ENCODE results near the gene SYNE3. TPM values are rescaled to one million over a fixed set of nuclear protein-coding genes. Genes with fewer than 3 reads are reported as not detected.

Gene SYNE3
- total RNA-seq, 2 donors from 2014 or later: 78.9 to 79.1 TPM

DNA sequence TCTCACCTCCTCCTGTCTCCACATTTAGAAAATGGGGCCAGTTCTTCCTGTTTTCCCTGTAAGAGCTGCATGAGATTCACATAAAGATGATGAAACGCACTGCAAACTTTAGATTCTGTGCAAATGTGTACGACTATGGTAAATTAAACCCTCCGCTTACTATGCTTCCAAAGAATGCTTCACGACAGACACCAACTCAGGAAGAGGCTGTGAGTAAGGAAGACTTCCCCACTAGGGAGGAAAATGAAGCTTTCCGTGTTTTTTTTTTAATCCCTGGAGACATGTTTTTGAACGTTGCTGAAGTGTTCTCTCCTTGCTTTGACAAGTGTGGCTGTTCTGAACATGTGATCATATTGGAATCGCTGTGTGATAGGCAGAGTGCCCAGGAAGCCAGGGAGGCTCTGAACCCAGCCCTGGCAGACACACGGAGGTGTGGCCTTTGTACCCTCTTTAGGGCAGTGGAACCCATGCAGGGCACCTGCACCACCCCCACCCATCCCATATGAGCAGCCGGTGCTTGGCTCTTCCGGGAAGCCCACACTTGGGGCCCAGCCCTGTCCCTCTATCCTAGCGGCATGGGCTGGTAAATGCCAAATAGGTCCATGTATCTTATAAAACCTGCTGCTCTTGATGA, 7.5 kb upstream of the SYNE3 start:
- Mint-ChIP-seq H3K36me3 (ENCODE audit: low read depth) (peaks cover 11% of the 10 kb centered on the region), H3K9me3 (no peaks in the 10 kb centered on the region), H3K27ac (peak overlapping the region; percentile 94), H3K27me3 (no peaks in the 10 kb centered on the region), H3K4me1 (peaks cover 59% of the 10 kb centered on the region), H3K4me3 (peak overlapping the region; percentile 93)
- peak; percentile 23 for ATAC-seq (replicated peaks)

DNA sequence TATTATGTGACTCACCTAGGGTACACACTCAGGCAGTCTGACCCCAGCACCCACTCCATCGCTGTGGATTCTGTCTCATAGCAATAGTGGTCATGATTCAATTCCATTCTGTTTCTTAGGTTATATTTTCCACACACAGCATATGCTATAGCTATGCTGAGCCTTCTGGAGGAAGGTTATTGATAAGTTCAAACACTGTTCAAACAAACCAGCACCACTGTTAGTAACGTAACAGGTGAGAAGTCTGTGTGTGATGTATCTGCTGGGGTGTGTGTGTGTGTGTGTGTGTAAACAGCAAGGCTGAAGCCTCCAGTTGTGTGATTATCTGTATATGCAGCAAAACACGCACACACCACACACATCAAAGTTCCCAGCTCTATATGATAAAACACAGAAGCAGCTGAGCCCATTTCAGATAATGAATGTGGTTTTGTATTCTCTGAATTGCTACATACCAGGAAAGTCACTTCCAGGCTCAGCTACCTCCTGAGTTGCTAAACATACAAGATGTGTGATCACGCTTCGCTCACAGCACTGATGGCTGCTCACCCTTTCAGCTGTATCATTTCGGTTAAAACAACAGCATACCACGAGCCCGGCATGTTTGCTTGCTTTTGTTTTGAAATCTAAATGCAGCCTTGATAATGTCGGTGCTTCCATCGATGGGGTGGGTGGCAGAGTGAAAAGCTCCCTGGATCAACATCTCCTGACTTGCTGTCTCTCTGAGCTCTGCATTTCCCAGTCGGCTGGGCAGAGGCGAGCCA, 6.8 kb upstream of the SYNE3 start:
- Mint-ChIP-seq H3K9me3 (no peaks in the 10 kb centered on the region), H3K36me3 (ENCODE audit: low read depth) (peaks cover 10% of the 10 kb centered on the region), H3K4me3 (peak overlapping the region; percentile 93), H3K27ac (peak overlapping the region; percentile 94), H3K27me3 (no peaks in the 10 kb centered on the region), H3K4me1 (peaks cover 66% of the 10 kb centered on the region)
- ATAC-seq (replicated peaks): peak; percentile 80

DNA sequence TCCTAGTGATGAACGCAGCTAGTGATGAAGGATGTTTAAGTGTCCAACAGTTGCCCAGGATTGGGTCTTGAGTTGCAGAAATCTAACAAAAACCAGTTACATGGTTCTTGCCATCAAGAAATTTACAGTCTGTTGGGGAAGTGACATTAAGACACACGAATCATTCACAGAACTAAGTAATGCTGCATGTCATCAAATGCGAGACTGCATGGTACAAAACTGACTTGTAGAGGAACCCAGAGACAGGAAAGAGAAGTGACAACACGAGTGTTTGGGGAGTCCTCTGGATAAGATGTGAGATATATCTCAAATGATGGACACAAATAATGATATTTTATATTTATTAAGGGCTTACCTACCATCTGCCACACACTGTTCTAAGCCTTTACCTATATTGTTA, 6.1 kb upstream of the SYNE3 start:
- no peaks in the 10 kb centered on the region for H3K9me3 Mint-ChIP-seq
- ATAC-seq (replicated peaks): peak; percentile 4

DNA sequence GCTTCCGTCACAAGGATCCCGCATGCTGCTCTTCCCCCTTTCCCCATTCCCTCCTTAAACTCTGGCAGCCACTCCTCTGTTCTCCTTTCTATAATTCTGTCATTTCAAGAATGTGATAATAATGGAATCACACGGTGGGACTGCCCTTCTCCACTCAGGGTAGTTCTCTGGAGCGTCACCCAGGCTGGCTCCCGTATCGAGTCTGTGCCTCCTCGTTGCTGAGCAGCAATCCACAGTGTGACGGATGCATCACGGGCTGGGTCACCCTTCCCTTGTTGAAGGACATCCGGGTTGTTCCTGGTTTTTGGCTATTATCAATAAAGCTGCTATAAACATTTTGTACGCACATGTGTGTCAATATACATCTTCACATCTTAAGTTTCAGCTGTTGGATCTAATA, 5.7 kb upstream of the SYNE3 start:
- peaks cover 10% of the 10 kb centered on the region for H3K36me3 Mint-ChIP-seq (ENCODE audit: low read depth)
- no peaks in the 10 kb centered on the region for H3K27me3 Mint-ChIP-seq
- peaks cover 73% of the 10 kb centered on the region for H3K4me1 Mint-ChIP-seq
- no peak for ATAC-seq (replicated peaks)
- peak overlapping the region; percentile 93 for H3K4me3 Mint-ChIP-seq
- peak overlapping the region; percentile 94 for H3K27ac Mint-ChIP-seq
- no peaks in the 10 kb centered on the region for H3K9me3 Mint-ChIP-seq

More for the DNA sequence above, 6.1 kb upstream of the SYNE3 start:
- Mint-ChIP-seq H3K36me3 (ENCODE audit: low read depth) (peaks cover 10% of the 10 kb centered on the region), H3K4me3 (peak overlapping the region; percentile 93), H3K4me1 (peaks cover 73% of the 10 kb centered on the region), H3K27ac (peak overlapping the region; percentile 94), H3K27me3 (no peaks in the 10 kb centered on the region)

DNA sequence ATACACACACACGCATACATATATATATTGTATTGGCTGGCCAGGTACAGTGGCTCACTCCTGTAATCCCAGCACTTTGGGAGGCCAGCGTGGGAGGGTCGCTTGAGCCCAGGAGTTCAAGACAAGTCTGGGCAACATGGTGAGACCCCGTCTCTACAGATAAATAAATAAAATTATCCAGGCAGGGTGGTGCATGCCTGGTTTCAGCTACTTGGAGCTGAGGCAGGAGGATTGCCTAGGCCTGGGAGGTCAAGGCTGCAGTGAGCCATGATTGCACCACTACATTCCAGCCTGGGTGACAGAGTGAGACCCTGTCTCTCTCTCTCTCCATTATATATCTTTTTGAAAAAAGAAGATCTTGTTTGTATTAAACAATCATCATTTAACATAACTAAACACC, 4.6 kb upstream of the SYNE3 start:
- H3K27ac Mint-ChIP-seq: no peak overlapping the region
- no peaks in the 10 kb centered on the region for H3K27me3 Mint-ChIP-seq

DNA sequence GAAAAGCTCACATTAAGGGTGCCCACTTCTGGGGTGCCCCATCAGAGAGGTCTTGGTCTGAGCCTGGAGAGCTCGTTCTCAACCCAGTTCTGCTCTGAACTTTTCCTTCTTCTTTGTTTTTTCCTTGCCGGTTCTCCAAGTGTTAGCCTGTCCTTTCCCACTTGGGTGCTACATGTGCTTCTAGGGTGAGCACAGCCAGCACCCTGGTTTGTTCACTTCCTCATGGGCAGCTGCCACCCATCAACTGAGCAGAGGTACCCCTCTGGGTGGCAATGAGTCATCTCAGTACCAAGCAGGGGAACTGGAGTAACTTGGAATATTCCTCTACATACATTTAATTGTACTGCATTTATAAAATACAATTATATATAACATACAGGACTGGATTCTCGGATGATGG, 3.9 kb upstream of the SYNE3 start:
- Mint-ChIP-seq H3K9me3 (no peaks in the 10 kb centered on the region), H3K36me3 (ENCODE audit: low read depth) (peaks cover 16% of the 10 kb centered on the region), H3K27me3 (no peaks in the 10 kb centered on the region), H3K4me3 (peak overlapping the region; percentile 76), H3K27ac (peak overlapping the region; percentile 92), H3K4me1 (peaks cover 58% of the 10 kb centered on the region)
- no peak for ATAC-seq (replicated peaks)

More for the DNA sequence above, 4.6 kb upstream of the SYNE3 start:
- no peak for ATAC-seq (replicated peaks)
- Mint-ChIP-seq H3K9me3 (no peaks in the 10 kb centered on the region), H3K4me3 (no peak overlapping the region), H3K4me1 (peaks cover 64% of the 10 kb centered on the region), H3K36me3 (ENCODE audit: low read depth) (peaks cover 11% of the 10 kb centered on the region)

DNA sequence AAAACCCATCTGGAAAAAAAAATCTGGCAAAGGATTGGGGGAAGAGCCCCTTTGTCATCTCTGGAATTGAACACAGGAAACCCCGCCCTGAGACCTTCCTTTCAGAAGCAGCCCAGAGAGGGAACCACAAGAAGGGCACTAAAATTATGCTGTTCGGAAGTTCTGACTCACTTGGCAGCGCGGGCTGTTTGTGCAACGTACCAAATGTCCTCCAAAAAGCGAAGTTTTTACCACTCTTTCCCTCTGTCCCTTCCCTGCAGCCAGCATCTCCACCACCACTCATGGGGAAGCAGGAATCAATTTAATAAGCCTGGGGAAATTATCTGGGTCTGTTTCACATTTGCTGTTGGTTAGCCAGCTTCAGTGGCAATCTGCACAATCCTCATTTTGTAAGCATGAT, 3.2 kb upstream of the SYNE3 start:
- no peaks in the 10 kb centered on the region for H3K9me3 Mint-ChIP-seq
- ATAC-seq (replicated peaks): peak; percentile 31
- H3K27ac Mint-ChIP-seq: peak overlapping the region; percentile 92
- peaks cover 54% of the 10 kb centered on the region for H3K4me1 Mint-ChIP-seq
- H3K36me3 Mint-ChIP-seq (ENCODE audit: low read depth): peaks cover 23% of the 10 kb centered on the region
- no peaks in the 10 kb centered on the region for H3K27me3 Mint-ChIP-seq
- peak overlapping the region; percentile 76 for H3K4me3 Mint-ChIP-seq

DNA sequence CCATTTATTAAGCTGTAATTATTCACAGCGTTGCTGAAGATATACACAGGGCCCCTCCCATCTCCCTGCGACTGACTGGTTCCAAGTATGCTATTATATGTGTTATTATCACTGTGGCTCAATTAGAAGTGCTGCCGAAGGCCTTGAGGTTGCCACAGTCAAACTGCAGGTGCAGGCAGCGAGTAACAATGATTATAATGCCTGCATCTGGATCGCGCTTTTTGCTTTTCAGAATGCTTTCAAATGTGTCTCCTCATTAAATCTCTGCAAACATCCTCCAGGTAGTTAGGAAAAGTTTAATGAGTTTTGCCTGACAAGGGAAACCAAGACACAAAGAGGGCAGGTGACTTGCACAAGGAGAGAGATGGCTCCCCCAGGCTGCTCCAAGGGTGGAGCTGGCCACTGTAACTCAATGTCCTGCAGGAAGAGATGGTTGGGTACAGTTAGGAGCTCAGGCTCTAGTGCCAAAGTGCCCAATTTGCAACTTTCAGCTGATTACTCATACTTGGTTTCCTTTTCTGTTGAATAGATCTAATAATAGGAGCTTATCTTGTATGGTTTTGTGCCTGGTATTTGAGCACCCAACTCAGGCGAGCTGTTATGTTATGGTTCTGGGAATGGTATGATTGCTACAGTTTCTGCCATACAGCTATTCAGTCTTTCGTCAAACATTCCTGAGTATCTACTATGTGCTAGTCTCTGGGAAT, 1.7 kb upstream of the SYNE3 start:
- ATAC-seq (replicated peaks): no peak
- H3K27me3 Mint-ChIP-seq: no peaks in the 10 kb centered on the region
- H3K4me1 Mint-ChIP-seq: peaks cover 45% of the 10 kb centered on the region
- H3K9me3 Mint-ChIP-seq: no peaks in the 10 kb centered on the region
- peak overlapping the region; percentile 76 for H3K4me3 Mint-ChIP-seq
- H3K27ac Mint-ChIP-seq: peak overlapping the region; percentile 92
- H3K36me3 Mint-ChIP-seq (ENCODE audit: low read depth): peaks cover 31% of the 10 kb centered on the region

DNA sequence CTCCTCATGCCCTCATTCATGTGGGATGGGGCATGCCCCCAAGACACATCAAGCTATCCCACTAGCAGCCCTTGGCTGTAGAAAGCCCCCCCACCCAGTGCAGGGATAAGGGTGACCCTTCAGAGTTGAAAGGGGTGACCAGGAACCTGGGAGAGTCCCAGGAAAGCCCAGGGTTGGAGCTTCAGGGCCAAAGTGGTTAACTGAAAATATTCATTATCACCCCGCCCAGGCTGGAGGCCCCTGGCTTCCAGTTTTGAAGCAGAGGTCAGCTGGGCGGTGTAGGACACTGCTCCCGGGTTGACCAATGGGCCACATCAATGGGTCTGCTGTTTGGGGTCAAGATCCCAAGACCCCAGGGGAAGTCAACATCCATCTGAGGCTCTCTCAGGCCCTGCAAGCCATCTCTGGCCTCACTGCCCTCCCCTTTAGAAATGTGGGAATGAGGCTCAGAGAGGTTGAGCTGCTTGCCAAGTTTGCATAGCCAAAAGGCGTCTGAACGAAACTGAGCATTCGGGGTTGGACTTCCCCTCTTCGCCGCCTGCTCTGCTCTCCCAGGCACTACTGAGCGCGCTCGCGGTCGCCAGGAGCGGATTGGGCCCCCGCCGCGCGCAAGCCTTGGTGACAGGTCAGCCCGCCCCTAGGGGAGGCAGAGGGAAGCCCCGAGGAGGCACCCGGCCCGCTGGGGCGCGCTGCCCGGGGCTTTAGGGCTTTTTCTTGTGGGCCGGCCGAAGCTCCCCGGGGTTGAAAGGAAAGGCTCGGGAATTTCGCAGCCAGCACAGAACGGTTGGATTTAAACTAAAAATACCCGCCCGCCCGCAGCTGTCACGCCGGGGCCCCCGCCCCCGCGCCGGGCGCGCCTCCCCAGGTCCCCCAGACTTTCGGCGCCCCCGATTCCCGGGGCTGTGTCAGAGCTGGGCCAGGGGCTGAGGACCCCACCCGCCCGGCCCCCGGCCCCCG, 576 bp downstream of the SYNE3 start:
- H3K4me3 Mint-ChIP-seq: peak overlapping the region; percentile 90
- peaks cover 40% of the 10 kb centered on the region for H3K4me1 Mint-ChIP-seq
- no peaks in the 10 kb centered on the region for H3K27me3 Mint-ChIP-seq
- no peaks in the 10 kb centered on the region for H3K9me3 Mint-ChIP-seq
- H3K36me3 Mint-ChIP-seq (ENCODE audit: low read depth): peaks cover 50% of the 10 kb centered on the region
- H3K27ac Mint-ChIP-seq: peak overlapping the region; percentile 91
- peak; percentile 85 for ATAC-seq (replicated peaks)

DNA sequence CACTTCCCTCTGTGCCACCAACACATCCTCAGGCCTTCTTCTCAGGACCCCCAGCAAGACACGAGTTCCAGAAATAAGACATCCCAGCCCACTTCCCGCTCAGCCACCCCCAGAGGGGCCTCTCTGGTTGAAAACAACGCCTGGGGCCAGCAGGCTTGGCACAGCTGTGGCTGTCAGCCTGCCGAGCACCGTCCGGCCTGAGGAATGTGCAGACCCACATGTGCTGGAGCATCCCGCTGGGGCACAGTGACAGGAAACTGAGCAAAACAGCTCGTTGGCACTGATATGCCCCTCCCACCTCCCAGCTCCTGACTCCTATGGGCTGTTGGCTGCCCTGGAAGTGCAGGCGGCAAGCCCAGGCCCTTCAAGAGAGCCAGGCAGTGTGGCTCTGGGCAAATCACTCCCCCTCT, 1.4 kb downstream of the SYNE3 start:
- Mint-ChIP-seq H3K4me1 (peaks cover 43% of the 10 kb centered on the region), H3K36me3 (ENCODE audit: low read depth) (peaks cover 54% of the 10 kb centered on the region), H3K27ac (peak overlapping the region; percentile 91)

DNA sequence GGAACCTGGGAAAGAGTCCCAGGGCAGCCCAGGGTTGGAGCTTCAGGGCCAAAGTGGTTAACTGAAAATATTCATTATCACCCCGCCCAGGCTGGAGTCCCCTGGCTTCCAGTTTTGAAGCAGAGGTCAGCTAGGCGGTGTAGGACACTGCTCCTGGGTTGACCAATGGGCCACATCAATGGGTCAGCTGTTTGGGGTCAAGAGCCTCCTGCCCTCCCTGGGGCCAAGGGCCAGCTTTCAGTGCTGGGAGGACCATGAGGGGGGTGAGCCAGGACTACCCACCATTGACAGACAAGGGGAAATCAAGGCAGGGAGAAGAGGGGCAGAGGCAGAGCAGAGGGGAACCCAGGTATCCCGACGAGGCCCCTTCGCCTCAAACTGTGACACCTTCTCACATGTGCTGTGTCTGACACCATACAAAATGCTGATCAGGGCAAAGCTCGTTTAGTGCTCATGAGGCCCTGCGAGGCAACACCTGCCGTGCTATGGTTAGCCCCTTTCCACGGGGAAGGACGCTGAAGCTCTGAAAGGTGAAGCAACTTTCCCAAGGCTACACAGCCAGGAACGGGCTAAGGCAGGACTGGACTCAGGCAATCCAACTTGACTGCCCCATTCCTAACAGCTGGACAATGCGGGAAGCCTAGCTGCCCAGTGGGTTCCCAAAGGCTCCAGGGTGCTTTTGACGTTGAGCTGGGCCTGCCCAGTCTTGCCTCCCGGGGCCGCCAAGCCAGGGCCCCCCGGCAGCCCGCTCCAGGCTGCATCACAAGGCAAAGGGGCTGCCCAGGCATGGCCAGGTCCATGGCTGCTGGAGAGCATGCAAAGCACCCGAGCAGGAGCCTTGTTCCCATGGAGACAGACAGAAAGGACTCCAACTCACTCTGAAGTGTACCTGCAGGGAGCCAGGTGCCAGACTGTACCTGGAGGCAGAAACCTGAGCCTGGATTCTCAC, 2.0 kb downstream of the SYNE3 start:
- ATAC-seq (replicated peaks): no peak
- Mint-ChIP-seq H3K27me3 (no peaks in the 10 kb centered on the region), H3K36me3 (ENCODE audit: low read depth) (peaks cover 53% of the 10 kb centered on the region), H3K4me1 (peaks cover 43% of the 10 kb centered on the region), H3K27ac (peak overlapping the region; percentile 91), H3K4me3 (peak overlapping the region; percentile 90), H3K9me3 (no peaks in the 10 kb centered on the region)

More for the DNA sequence above, 1.4 kb downstream of the SYNE3 start:
- Mint-ChIP-seq H3K27me3 (no peaks in the 10 kb centered on the region), H3K9me3 (no peaks in the 10 kb centered on the region), H3K4me3 (peak overlapping the region; percentile 90)
- ATAC-seq (replicated peaks): peak; percentile 5

DNA sequence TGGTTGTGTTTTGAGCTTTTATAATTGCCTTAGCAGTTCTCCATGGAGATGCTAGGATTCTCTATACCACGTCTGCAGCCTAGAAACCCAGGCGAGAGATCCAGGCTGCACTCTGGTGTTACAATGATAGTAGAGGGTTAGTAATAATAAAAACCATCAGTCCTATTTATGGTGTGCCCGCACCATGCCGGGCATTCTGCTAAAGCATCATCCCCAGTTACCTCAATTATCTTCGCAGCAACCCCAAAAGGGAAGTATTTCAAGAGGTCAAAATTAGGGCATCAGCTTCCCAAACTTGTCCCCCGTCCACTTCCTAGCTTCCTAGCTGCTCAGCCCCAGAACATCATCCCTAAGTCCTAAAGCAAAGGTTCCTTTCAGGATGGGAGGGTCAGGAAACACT, 3.2 kb downstream of the SYNE3 start:
- no peaks in the 10 kb centered on the region for H3K9me3 Mint-ChIP-seq
- H3K27me3 Mint-ChIP-seq: no peaks in the 10 kb centered on the region
- H3K36me3 Mint-ChIP-seq (ENCODE audit: low read depth): peaks cover 57% of the 10 kb centered on the region
- H3K4me1 Mint-ChIP-seq: peaks cover 41% of the 10 kb centered on the region
- H3K4me3 Mint-ChIP-seq: peak overlapping the region; percentile 90
- no peak for ATAC-seq (replicated peaks)
- peak overlapping the region; percentile 62 for H3K27ac Mint-ChIP-seq

DNA sequence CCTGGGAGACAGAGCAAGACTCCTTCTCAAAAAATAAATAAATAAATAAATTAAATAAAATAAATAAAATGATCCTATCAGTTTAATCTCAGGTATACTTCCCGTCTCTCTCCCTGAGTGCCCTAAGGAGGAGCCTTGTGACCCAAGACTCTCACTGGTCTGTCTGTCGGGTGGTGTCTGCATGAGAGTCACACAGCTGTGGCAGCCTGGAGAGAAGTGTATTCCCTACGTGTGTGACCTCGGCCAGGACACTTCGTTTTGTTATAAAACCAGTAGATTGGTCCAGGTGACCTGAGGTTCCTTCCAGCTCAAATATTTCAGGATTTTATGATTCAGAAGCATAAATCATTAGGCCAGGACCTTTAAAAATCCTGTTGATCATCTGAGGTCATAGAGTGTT, 4.8 kb downstream of the SYNE3 start:
- H3K9me3 Mint-ChIP-seq: no peaks in the 10 kb centered on the region
- H3K27me3 Mint-ChIP-seq: no peaks in the 10 kb centered on the region
- peak overlapping the region; percentile 26 for H3K4me3 Mint-ChIP-seq
- peaks cover 36% of the 10 kb centered on the region for H3K4me1 Mint-ChIP-seq
- H3K27ac Mint-ChIP-seq: peak overlapping the region; percentile 33
- no peak for ATAC-seq (replicated peaks)
- peaks cover 73% of the 10 kb centered on the region for H3K36me3 Mint-ChIP-seq (ENCODE audit: low read depth)
